ENCODE data around the gene ONECUT3. TPM values are rescaled to one million over a fixed set of nuclear protein-coding genes. Genes with fewer than 3 reads are reported as not detected.

ONECUT3 gene
- total RNA-seq, 2 donors from 2014 or later, result 0.42 TPM; not detected in 1

- H3K27ac ChIP-seq, result no peak overlapping the region
- no peak overlapping the region for H3K4me3 ChIP-seq
- ATAC-seq (ENCODE audit: insufficient number of reproducible peaks, low FRiP score, low read depth), result no peak
- peaks cover 12% of the 10 kb centered on the region for H3K27me3 ChIP-seq (replicated peaks; ENCODE audit: insufficient read depth)
- peaks cover 0 to 10% of the 10 kb centered on the region in 2 donors for H3K4me1 ChIP-seq (ENCODE audit: control insufficient read depth in 1 of 2, low read depth in 2 of 2)
- TF ChIP-seq CTCF (IDR thresholded peaks at IDR 0.05), result no peak
- no peaks in the 10 kb centered on the region for H3K9me3 ChIP-seq
- no peak for DNase-seq (ENCODE audit: low spot score)
- no peaks in the 10 kb centered on the region for H3K36me3 ChIP-seq
Observed at GRCh38 chr19:1730157-1730556, 23.1 kb upstream of the ONECUT3 start.

- DNase-seq (ENCODE audit: low spot score) (no peak), ATAC-seq (ENCODE audit: insufficient number of reproducible peaks, low FRiP score, low read depth) (no peak)
- Histone ChIP-seq H3K36me3 (no peaks in the 10 kb centered on the region), H3K4me1 (ENCODE audit: control insufficient read depth in 1 of 2, low read depth in 2 of 2) (no peaks in the 10 kb centered on the region), H3K27ac (no peak overlapping the region), H3K4me3 (no peak overlapping the region), H3K27me3 (replicated peaks; ENCODE audit: insufficient read depth) (no peaks in the 10 kb centered on the region), H3K9me3 (no peaks in the 10 kb centered on the region)
- TF ChIP-seq CTCF (IDR thresholded peaks at IDR 0.05), result no peak
Observed at GRCh38 chr19:1734321-1734966, 18.9 kb upstream of the ONECUT3 start.

DNA sequence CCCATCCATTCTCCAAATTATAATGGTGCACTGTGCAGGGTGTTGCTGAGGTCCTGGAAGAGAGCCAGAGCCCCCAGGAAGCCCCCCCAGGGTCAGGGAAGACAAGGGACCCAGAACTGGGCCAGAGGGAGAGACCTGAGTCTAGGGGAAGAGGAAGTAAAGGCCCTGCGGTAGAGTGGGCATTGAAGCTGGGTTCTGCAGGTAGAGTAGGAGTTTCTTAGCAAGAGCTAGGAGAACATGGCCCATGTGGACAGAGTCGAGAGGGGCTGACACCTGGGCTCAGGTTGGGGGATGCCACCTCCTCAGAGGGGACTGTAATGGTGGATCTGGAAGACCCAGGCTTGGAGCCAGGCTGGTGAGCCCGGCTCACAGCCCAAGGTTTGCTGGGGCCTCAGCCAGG lies 17.0 kb upstream of the ONECUT3 start:
- H3K27me3 ChIP-seq (replicated peaks; ENCODE audit: insufficient read depth), result no peaks in the 10 kb centered on the region
- ATAC-seq (ENCODE audit: insufficient number of reproducible peaks, low FRiP score, low read depth), result no peak

DNA sequence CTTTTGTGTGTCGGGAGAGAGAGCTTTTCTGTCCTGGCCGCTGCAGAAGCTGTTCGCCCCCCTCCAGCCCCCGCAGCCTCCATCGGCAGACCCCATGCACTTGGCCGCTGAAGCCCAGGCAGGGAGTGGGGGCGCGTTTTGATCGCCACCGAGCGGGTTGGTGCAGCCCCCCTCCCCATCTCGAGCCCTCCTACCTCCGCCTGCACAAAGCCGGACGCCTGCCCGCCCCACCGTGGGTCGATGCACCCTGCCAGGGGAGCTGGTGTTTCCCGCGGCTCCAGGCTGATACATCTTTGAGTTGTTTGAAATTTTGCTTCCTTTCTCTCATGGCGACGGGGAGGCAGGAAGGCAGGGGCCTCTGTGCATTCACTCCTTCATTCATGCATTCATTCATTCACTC lies 16.4 kb upstream of the ONECUT3 start:
- Histone ChIP-seq H3K27ac (no peak overlapping the region), H3K27me3 (replicated peaks; ENCODE audit: insufficient read depth) (no peaks in the 10 kb centered on the region), H3K4me3 (no peak overlapping the region), H3K4me1 (ENCODE audit: control insufficient read depth in 1 of 2, low read depth in 2 of 2) (no peaks in the 10 kb centered on the region), H3K9me3 (no peaks in the 10 kb centered on the region), H3K36me3 (no peaks in the 10 kb centered on the region)
- ATAC-seq (ENCODE audit: insufficient number of reproducible peaks, low FRiP score, low read depth) (no peak), DNase-seq (ENCODE audit: low spot score) (no peak)
- TF ChIP-seq CTCF (IDR thresholded peaks at IDR 0.05), result no peak

More for the DNA sequence above, 17.0 kb upstream of the ONECUT3 start:
- Histone ChIP-seq H3K9me3 (no peaks in the 10 kb centered on the region), H3K4me3 (no peak overlapping the region), H3K36me3 (no peaks in the 10 kb centered on the region), H3K4me1 (ENCODE audit: control insufficient read depth in 1 of 2, low read depth in 2 of 2) (no peaks in the 10 kb centered on the region), H3K27ac (no peak overlapping the region)
- no peak for DNase-seq (ENCODE audit: low spot score)
- no peak for TF ChIP-seq CTCF (IDR thresholded peaks at IDR 0.05)

- TF ChIP-seq CTCF (IDR thresholded peaks at IDR 0.05), result no peak
Observed at GRCh38 chr19:1739960-1740629, 13.2 kb upstream of the ONECUT3 start.

More at GRCh38 chr19:1739960-1740629, 13.2 kb upstream of the ONECUT3 start:
- ATAC-seq (ENCODE audit: insufficient number of reproducible peaks, low FRiP score, low read depth) (no peak), DNase-seq (ENCODE audit: low spot score) (no peak)
- Histone ChIP-seq H3K4me1 (ENCODE audit: control insufficient read depth in 1 of 2, low read depth in 2 of 2) (no peaks in the 10 kb centered on the region), H3K9me3 (no peaks in the 10 kb centered on the region), H3K27ac (no peak overlapping the region), H3K27me3 (replicated peaks; ENCODE audit: insufficient read depth) (peaks cover under 1% of the 10 kb centered on the region), H3K36me3 (no peaks in the 10 kb centered on the region), H3K4me3 (no peak overlapping the region)
